GM12878 (cell line): Measurements from ENCODE around the gene RERG. TPM values are rescaled to one million over a fixed set of nuclear protein-coding genes. Genes with fewer than 3 reads are reported as not detected.

Source experiments
- ATAC-seq: fragments of 200-7000 bp; cut with Tn5 transposase; 3 replicates; pipeline ENCODE4 v1.9.1; 2020; ENCODE audit warnings: mild to moderate bottlenecking, moderate library complexity
- BruUV-seq: library from RNA; stranded (reverse); fragments of 400-500 nt; replicated peaks from 2 replicates; lab custom pipeline; 2021; lab: Mats Ljungman, UMichigan
- CTCF ChIA-PET: fragments of 300-600 bp; sonication (Branson Sonifier 250); formaldehyde crosslinking; extraction: SDS; loops from one replicate; lab custom pipeline; 2021; ENCODE audit warnings: inconsistent platforms; lab: Yijun Ruan, JAX
- POLR2A ChIA-PET: fragments of 350-600 bp; formaldehyde crosslinking; extraction: SDS; loops from one replicate; lab custom pipeline; 2021; ENCODE audit warnings: inconsistent platforms; lab: Charles Lee
- RAD21 ChIA-PET: fragments of 300-600 bp; sonication (Branson Sonifier 250); formaldehyde crosslinking; loops from one replicate; lab custom pipeline; 2023; ENCODE audit warnings: antibody characterized with exemption; ENCODE audit not compliant: unreplicated experiment; lab: Charles Lee
- SMC1A ChIA-PET: fragments of 300-600 bp; sonication (Branson Sonifier 250); formaldehyde crosslinking; loops from one replicate; lab custom pipeline; 2023; ENCODE audit not compliant: unreplicated experiment, uncharacterized antibody; lab: Charles Lee
- DNase-seq: peaks from one replicate; pipeline ENCODE4 v3.0.0-alpha.2; 2011; ENCODE audit warnings: low read depth, low spot score
- FAIRE-seq: peaks from 3 replicates; lab custom pipeline; 2011; peaks lifted over from hg19 to GRCh38; lab: Jason Lieb, UNC
- H2AFZ ChIP-seq: 2 replicates; pipeline ENCODE4 v1.6.0; 2011; ENCODE audit warnings: low read depth, low read length, control low read depth; ENCODE audit not compliant: control insufficient read depth
- H3K27ac ChIP-seq: 2 replicates; pipeline ENCODE4 v1.5.1; 2011; ENCODE audit warnings: control low read depth; ENCODE audit not compliant: control insufficient read depth, insufficient read depth
- H3K27me3 ChIP-seq, 2 experiments: replicated peaks in 1 of 2; 2 replicates each; pipeline versions ENCODE4 v1.6.0 to v1.6.1; 2011; ENCODE audit warnings: low read length in 1 of 2; ENCODE audit not compliant: control insufficient read depth in 2 of 2, insufficient read depth in 2 of 2
- H3K36me3 ChIP-seq, 2 experiments: 2 replicates each; pipeline ENCODE4 v1.5.1; 2011; ENCODE audit warnings: low read length in 1 of 2; ENCODE audit not compliant: control insufficient read depth in 2 of 2, insufficient read depth in 2 of 2
- H3K4me1 ChIP-seq: 2 replicates; pipeline ENCODE4 v1.6.1; 2011; ENCODE audit warnings: mild to moderate bottlenecking, low read length, moderate library complexity, mixed read lengths; ENCODE audit not compliant: control insufficient read depth, insufficient read depth
- H3K4me2 ChIP-seq: 2 replicates; pipeline ENCODE4 v1.6.0; 2011; ENCODE audit warnings: control low read depth; ENCODE audit not compliant: control insufficient read depth, insufficient read depth
- H3K4me3 ChIP-seq: fragments of 200-600 bp; sonication (generic); 2 replicates; pipeline ENCODE4 v1.5.1; 2016
- H3K79me2 ChIP-seq: 2 replicates; pipeline ENCODE4 v1.6.0; 2011; ENCODE audit warnings: low read length; ENCODE audit not compliant: control insufficient read depth, insufficient read depth
- H3K9ac ChIP-seq: 2 replicates; pipeline ENCODE4 v1.8.0; 2011; ENCODE audit warnings: low read length, control low read depth, mixed read lengths; ENCODE audit not compliant: control insufficient read depth, insufficient read depth
- H3K9me3 ChIP-seq: replicated peaks from 3 replicates; pipeline ENCODE4 v1.5.1; 2011; ENCODE audit warnings: mild to moderate bottlenecking, low read length; ENCODE audit not compliant: control insufficient read depth, insufficient read depth
- H4K20me1 ChIP-seq: 2 replicates; pipeline ENCODE4 v1.6.0; 2011; ENCODE audit not compliant: control insufficient read depth, insufficient read depth
- BCLAF1 ChIP-seq: fragments of 450-650 bp; IDR thresholded peaks from 2 replicates; pipeline ENCODE4 v1.6.1; 2017; ENCODE audit warnings: antibody characterized with exemption, mild to moderate bottlenecking, moderate library complexity
- FOS ChIP-seq: IDR thresholded peaks from 3 replicates; pipeline ENCODE4 v1.6.1; 2011; ENCODE audit warnings: borderline replicate concordance; ENCODE audit not compliant: insufficient read length; ENCODE audit errors: extremely low read depth
- JUND ChIP-seq: IDR thresholded peaks from 2 replicates; pipeline ENCODE4 v1.6.1; 2012; ENCODE audit warnings: low read depth, mild to moderate bottlenecking, low read length, improper control_type of control experiment, moderate library complexity
- KDM1A ChIP-seq: fragments of 200-600 bp; sonication (generic); IDR thresholded peaks from 2 replicates; pipeline ENCODE4 v1.6.1; 2016; ENCODE audit warnings: borderline replicate concordance
- MEF2A ChIP-seq: IDR thresholded peaks from 2 replicates; pipeline ENCODE4 v1.6.1; 2011; ENCODE audit warnings: low read depth, mild to moderate bottlenecking, low read length, moderate library complexity; ENCODE audit not compliant: insufficient read depth
- ZBTB4 ChIP-seq: fragments of 450-650 bp; formaldehyde crosslinking; IDR thresholded peaks from 2 replicates; pipeline ENCODE4 v1.4.0; 2022; ENCODE audit warnings: mild to moderate bottlenecking, moderate library complexity
- WGBS: methylation state at CpG from one replicate; pipeline ENCODE4 v1.1.6; 2016; ENCODE audit warnings: low lambda C conversion rate; ENCODE audit not compliant: insufficient replicate concordance, insufficient coverage; ENCODE audit errors: missing lambda C conversion rate; 5-methylcytosine and 5-hydroxymethylcytosine counted together
- in situ Hi-C: fragments of 300-500 bp; cut with MboI; formaldehyde crosslinking; loops from 9 replicates; pipeline ENCODE4 v1.14.3; 2018; ENCODE audit warnings: mixed read lengths
- intact Hi-C: fragments of 100-400 bp; cut with micrococcal nuclease; formaldehyde crosslinking; loops from one replicate; pipeline ENCODE4 v1.14.2; 2022; ENCODE audit not compliant: unreplicated experiment
- polyA plus RNA-seq, 11 experiments: library from polyadenylated mRNA; depleted of rRNA in 4 of 11; unstranded in 6 of 11; stranded (reverse) in 5 of 11; fragments of >200 nt; fragmentation: Nextera tagmentation in 4 of 11; fragmentation: Illumina TruSeq in 1 of 11; extraction: Ambion mirVana in 4 of 11; extraction: Trizol in 1 of 11; gene quantifications; 1 replicate in 1 of 11; 2 replicates in 10 of 11; pipeline versions ENCODE4 v1.2.1 to v1.2.3, GENCODE V29; 2011 to 2016; ENCODE audit warnings: inconsistent platforms in 2 of 11, missing spikeins in 2 of 11, low read depth in 1 of 11
- total RNA-seq, 4 experiments: library from RNA; depleted of rRNA in 3 of 4; stranded (reverse); fragments of >200 nt in 3 of 4; fragmentation: Illumina TruSeq in 1 of 4; extraction: Trizol in 1 of 4; gene quantifications; 2 replicates each; pipeline versions ENCODE4 v1.2.1 to v1.2.3, GENCODE V29; 2013 to 2021

Gene RERG
- total and polyA plus RNA-seq, 10 of the 15 experiments (the other 5 are each of a cell fraction or from before 2014, with no cell fraction given): 0.03 to 5.3 (median 0.05) TPM; not detected in 5

GRCh38 chr12:15220451-15220850 is 766 bp downstream of the RERG start:
- Histone ChIP-seq H3K27ac (no peak overlapping the region), H3K4me2 (no peak overlapping the region), H3K9me3 (no peaks in the 10 kb centered on the region), H3K36me3 (no peaks in the 10 kb centered on the region), H3K4me3 (no peak overlapping the region), H3K27me3 (peaks cover 3% of the 10 kb centered on the region in 2 experiments; a peak in 3 of 4 replicates), H3K79me2 (no peaks in the 10 kb centered on the region), H3K9ac (no peak overlapping the region), H4K20me1 (no peaks in the 10 kb centered on the region), H3K4me1 (no peaks in the 10 kb centered on the region), H2AFZ (no peak overlapping the region)
- DNase-seq (no peak), ATAC-seq (no peak), FAIRE-seq (no peak)
- no peak for TF ChIP-seq ZBTB4 (CRISPR knock-in tag)
- TF ChIP-seq BCLAF1: no peak
- TF ChIP-seq FOS: no peak
- TF ChIP-seq JUND: no peak
- no peak for TF ChIP-seq KDM1A
- TF ChIP-seq MEF2A: no peak
- RAD21 ChIA-PET: interaction anchor here (1.2 to 2.1 kb wide), 4 partner anchors 67 to 372 kb away, joined by 3 to 6 read pairs (median 4); no protein-coding TSS in a partner anchor
- POLR2A ChIA-PET: interaction anchor here (0.7 kb wide), 1 partner anchor 997 kb away, joined by 3 read pairs; no protein-coding TSS in a partner anchor
- SMC1A ChIA-PET: interaction anchor here (1.6 to 1.9 kb wide), 3 partner anchors 10 to 300 kb away, joined by 4 read pairs; no protein-coding TSS in a partner anchor
- CTCF ChIA-PET: interaction anchor here (0.9 to 4.0 kb wide), 14 partner anchors 10 to 497 kb away, joined by 3 to 28 read pairs (median 5); no protein-coding TSS in a partner anchor
- WGBS: 47% methylated on average over 4 of the region's 4 CpGs
- intact Hi-C loops: loop anchor here (2.0 to 5.0 kb wide), 4 partner anchors 70 to 498 kb away; partner anchors contain the start of gene ART4
- BruUV-seq: no TSS peak
- in situ Hi-C loops: no loop called here
